HepG2 (cell line): ENCODE results near the gene DCUN1D3. TPM values are rescaled to one million over a fixed set of nuclear protein-coding genes. Genes with fewer than 3 reads are reported as not detected.
A peak's percentile ranks its signal among the peaks of the same experiment; 100 is the strongest.

Experiments used
- CREM ChIP-seq, 2 experiments: sonication (generic) in 1 of 2; formaldehyde crosslinking in 1 of 2; IDR thresholded peaks; 2 replicates each; pipeline versions ENCODE4 v1.4.0 to v1.6.1; 2016 to 2020; ENCODE audit warnings: antibody characterized with exemption in 1 of 2, mild to moderate bottlenecking in 1 of 2, missing genetic modification reagents in 1 of 2
- ETV6 ChIP-seq: sonication (generic); formaldehyde crosslinking; conservative IDR thresholded peaks from 2 replicates; pipeline ENCODE4 v1.4.0; 2020; ENCODE audit warnings: missing genetic modification reagents
- MIER2 ChIP-seq: IDR thresholded peaks from 2 replicates; pipeline ENCODE4 v1.6.1; 2016; ENCODE audit warnings: missing biosample characterization, missing genetic modification reagents
- RARG ChIP-seq: sonication (generic); formaldehyde crosslinking; IDR thresholded peaks from 2 replicates; pipeline ENCODE4 v1.4.0; 2020; ENCODE audit warnings: low read depth, mild to moderate bottlenecking, missing genetic modification reagents
- SP5 ChIP-seq: IDR thresholded peaks from 2 replicates; pipeline ENCODE4 v1.6.1; 2016; ENCODE audit warnings: low read depth, borderline replicate concordance
- TBL1XR1 ChIP-seq: fragments of 150-350 bp; IDR thresholded peaks from 2 replicates; pipeline ENCODE4 v1.6.1; 2014; ENCODE audit warnings: borderline replicate concordance, low read length; ENCODE audit not compliant: partially characterized antibody
- ZNF232 ChIP-seq: sonication (generic); formaldehyde crosslinking; IDR thresholded peaks from 2 replicates; pipeline ENCODE4 v1.4.0; 2020; ENCODE audit warnings: missing genetic modification reagents, borderline replicate concordance
- ZNF235 ChIP-seq: sonication (generic); formaldehyde crosslinking; IDR thresholded peaks from 2 replicates; pipeline ENCODE4 v1.8.1; 2023; ENCODE audit warnings: mild to moderate bottlenecking, missing genetic modification reagents, borderline replicate concordance
- polyA plus RNA-seq, 8 experiments: library from polyadenylated mRNA; depleted of rRNA in 3 of 8; stranded (reverse) in 7 of 8; unstranded in 1 of 8; fragments of >200 nt; fragmentation: Illumina TruSeq in 4 of 8; extraction: Trizol in 4 of 8; gene quantifications; 2 replicates each; pipeline versions ENCODE4 v1.2.1 to v1.2.3, GENCODE V29; 2011 to 2016; ENCODE audit warnings: low read depth in 4 of 8, missing spikeins in 1 of 8, mixed read lengths in 1 of 8; ENCODE audit not compliant: insufficient read depth in 1 of 8
- total RNA-seq, 5 experiments: library from RNA; depleted of rRNA; stranded (reverse); fragments of >200 nt; fragmentation: Illumina TruSeq; extraction: Trizol; gene quantifications; 2 replicates each; pipeline ENCODE4 v1.2.3, GENCODE V29; 2016; ENCODE audit warnings: low read depth in 1 of 5
- TF ChIP-seq, protein P1 (sequence below): sonication (generic); formaldehyde crosslinking; IDR thresholded peaks from 2 replicates; pipeline ENCODE4 v1.4.0; 2020; ENCODE audit warnings: mild to moderate bottlenecking, missing genetic modification reagents
- TF ChIP-seq, protein P2 (sequence below): sonication (generic); formaldehyde crosslinking; IDR thresholded peaks from 2 replicates; pipeline ENCODE4 v1.5.0; 2020; ENCODE audit warnings: mild to moderate bottlenecking, missing genetic modification reagents
- TF ChIP-seq, protein P3 (sequence below): sonication (generic); formaldehyde crosslinking; IDR thresholded peaks from 2 replicates; pipeline ENCODE4 v1.5.0; 2020; ENCODE audit warnings: missing genetic modification reagents, mild to moderate bottlenecking, borderline replicate concordance
- TF ChIP-seq, protein P4 (sequence below): sonication (generic); formaldehyde crosslinking; IDR thresholded peaks from 2 replicates; pipeline ENCODE4 v1.4.0; 2020; ENCODE audit warnings: low read depth, mild to moderate bottlenecking, missing genetic modification reagents
- TF ChIP-seq, protein P5 (sequence below): sonication (generic); formaldehyde crosslinking; IDR thresholded peaks from 2 replicates; pipeline ENCODE4 v1.4.0; 2020; ENCODE audit warnings: missing genetic modification reagents

Gene DCUN1D3
- total and polyA plus RNA-seq, 2 of the 13 experiments (the other 11 are each of a cell fraction or from before 2014, with no cell fraction given), result 5.0 to 19.3 TPM

DNA sequence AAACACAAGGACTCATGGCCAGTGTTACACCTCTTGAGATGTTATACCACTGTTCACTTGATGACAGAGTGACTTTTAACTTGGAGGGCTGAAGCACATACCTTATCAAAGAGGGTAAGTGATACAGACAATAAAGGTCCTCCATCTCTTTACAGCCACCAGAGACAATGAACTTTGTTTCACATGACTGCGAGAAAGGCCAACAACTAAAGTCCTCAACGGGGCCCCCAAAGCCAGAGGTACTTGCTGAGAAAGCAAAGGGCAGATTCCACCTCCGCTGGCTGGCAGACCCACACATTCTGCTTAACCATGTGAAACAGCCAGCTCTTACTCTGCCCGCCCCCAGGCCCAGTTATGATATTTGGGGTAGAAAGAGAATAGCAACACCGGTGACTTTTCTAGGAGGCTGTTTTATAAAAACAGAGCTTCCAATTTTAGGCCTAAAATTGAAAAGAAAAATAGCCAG, 21.4 kb downstream of the DCUN1D3 start (continued):
- TF ChIP-seq, protein P1, sequence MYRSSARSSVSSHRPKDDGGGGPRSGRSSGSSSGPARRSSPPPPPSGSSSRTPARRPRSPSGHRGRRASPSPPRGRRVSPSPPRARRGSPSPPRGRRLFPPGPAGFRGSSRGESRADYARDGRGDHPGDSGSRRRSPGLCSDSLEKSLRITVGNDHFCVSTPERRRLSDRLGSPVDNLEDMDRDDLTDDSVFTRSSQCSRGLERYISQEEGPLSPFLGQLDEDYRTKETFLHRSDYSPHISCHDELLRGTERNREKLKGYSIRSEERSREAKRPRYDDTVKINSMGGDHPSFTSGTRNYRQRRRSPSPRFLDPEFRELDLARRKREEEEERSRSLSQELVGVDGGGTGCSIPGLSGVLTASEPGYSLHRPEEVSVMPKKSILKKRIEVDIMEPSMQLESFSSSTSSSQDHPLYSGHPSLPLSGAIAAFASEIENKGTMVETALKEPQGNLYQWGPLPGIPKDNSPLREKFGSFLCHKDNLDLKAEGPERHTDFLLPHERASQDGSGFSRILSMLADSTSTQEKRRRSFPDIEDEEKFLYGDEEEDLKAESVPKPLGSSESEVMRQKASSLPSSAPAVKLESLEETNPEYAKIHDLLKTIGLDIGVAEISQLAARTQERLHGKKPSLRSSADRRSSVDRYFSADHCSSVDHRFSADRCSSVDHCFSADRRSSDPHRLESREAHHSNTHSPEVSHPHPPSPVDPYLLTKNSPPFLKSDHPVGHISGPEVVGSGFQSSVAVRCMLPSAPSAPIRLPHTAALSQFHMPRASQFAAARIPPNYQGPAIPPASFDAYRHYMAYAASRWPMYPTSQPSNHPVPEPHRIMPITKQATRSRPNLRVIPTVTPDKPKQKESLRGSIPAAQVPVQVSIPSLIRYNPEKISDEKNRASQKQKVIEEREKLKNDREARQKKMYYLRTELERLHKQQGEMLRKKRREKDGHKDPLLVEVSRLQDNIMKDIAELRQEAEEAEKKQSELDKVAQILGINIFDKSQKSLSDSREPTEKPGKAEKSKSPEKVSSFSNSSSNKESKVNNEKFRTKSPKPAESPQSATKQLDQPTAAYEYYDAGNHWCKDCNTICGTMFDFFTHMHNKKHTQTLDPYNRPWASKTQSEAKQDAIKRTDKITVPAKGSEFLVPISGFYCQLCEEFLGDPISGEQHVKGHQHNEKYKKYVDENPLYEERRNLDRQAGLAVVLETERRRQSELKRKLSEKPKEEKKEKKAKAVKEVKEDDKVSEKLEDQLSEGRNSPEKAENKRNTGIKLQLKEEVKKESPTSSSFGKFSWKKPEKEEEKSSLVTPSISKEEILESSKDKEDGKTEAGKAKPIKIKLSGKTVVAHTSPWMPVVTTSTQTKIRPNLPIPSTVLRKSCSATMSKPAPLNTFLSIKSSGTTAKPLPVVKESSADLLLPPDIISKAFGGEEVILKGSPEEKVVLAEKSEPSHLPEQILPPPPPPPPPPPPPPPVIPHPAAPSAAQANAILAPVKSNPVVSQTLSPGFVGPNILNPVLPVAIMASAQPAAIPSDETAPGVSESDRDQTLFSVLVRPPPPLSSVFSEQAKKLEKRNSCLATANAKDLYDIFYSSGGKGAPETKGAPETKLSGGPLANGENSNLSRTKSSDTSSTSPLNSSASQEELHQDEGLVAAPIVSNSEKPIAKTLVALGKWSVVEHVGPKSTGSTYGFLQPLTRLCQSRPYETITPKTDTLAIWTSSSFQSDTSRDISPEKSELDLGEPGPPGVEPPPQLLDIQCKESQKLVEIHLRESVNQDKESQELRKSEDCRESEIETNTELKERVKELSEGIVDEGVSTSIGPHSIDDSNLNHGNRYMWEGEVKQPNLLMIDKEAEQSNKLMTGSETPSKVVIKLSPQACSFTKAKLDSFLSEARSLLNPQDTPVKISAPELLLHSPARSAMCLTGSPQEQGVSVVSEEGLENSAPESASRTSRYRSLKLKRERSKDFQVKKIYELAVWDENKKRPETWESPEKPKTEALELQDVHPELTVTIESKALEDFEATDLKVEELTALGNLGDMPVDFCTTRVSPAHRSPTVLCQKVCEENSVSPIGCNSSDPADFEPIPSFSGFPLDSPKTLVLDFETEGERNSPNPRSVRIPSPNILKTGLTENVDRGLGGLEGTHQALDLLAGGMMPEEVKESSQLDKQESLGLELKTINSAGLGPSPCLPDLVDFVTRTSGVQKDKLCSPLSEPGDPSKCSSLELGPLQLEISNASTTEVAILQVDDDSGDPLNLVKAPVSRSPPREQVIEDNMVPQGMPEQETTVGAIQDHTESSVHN (CRISPR knock-in tag), result no peak
- TF ChIP-seq ETV6 (CRISPR knock-in tag) (no peak), ZNF232 (CRISPR knock-in tag) (no peak), TBL1XR1 (no peak), MIER2 (CRISPR knock-in tag) (0 out of 2 replicates have a peak, but pooled peaks have one; percentile 17), CREM (IDR thresholded peaks at IDR 0.05) (peak; percentile 55), CREM (CRISPR knock-in tag; IDR thresholded peaks at IDR 0.05) (no peak), RARG (CRISPR knock-in tag) (no peak), ZNF235 (CRISPR knock-in tag) (no peak), SP5 (CRISPR knock-in tag) (peak; percentile 6; the same call in 1 of the 2 replicates)
- TF ChIP-seq, protein P2, sequence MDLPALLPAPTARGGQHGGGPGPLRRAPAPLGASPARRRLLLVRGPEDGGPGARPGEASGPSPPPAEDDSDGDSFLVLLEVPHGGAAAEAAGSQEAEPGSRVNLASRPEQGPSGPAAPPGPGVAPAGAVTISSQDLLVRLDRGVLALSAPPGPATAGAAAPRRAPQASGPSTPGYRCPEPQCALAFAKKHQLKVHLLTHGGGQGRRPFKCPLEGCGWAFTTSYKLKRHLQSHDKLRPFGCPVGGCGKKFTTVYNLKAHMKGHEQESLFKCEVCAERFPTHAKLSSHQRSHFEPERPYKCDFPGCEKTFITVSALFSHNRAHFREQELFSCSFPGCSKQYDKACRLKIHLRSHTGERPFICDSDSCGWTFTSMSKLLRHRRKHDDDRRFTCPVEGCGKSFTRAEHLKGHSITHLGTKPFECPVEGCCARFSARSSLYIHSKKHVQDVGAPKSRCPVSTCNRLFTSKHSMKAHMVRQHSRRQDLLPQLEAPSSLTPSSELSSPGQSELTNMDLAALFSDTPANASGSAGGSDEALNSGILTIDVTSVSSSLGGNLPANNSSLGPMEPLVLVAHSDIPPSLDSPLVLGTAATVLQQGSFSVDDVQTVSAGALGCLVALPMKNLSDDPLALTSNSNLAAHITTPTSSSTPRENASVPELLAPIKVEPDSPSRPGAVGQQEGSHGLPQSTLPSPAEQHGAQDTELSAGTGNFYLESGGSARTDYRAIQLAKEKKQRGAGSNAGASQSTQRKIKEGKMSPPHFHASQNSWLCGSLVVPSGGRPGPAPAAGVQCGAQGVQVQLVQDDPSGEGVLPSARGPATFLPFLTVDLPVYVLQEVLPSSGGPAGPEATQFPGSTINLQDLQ (CRISPR knock-in tag), result no peak
- TF ChIP-seq, protein P3, sequence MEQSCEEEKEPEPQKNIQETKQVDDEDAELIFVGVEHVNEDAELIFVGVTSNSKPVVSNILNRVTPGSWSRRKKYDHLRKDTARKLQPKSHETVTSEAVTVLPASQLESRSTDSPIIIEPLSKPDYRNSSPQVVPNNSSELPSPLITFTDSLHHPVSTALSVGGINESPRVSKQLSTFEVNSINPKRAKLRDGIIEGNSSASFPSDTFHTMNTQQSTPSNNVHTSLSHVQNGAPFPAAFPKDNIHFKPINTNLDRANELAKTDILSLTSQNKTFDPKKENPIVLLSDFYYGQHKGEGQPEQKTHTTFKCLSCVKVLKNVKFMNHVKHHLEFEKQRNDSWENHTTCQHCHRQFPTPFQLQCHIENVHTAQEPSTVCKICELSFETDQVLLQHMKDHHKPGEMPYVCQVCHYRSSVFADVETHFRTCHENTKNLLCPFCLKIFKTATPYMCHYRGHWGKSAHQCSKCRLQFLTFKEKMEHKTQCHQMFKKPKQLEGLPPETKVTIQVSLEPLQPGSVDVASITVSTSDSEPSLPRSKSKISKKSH (CRISPR knock-in tag), result no peak
- TF ChIP-seq, protein P4, sequence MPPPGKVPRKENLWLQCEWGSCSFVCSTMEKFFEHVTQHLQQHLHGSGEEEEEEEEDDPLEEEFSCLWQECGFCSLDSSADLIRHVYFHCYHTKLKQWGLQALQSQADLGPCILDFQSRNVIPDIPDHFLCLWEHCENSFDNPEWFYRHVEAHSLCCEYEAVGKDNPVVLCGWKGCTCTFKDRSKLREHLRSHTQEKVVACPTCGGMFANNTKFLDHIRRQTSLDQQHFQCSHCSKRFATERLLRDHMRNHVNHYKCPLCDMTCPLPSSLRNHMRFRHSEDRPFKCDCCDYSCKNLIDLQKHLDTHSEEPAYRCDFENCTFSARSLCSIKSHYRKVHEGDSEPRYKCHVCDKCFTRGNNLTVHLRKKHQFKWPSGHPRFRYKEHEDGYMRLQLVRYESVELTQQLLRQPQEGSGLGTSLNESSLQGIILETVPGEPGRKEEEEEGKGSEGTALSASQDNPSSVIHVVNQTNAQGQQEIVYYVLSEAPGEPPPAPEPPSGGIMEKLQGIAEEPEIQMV (CRISPR knock-in tag), result no peak
- TF ChIP-seq, protein P5, sequence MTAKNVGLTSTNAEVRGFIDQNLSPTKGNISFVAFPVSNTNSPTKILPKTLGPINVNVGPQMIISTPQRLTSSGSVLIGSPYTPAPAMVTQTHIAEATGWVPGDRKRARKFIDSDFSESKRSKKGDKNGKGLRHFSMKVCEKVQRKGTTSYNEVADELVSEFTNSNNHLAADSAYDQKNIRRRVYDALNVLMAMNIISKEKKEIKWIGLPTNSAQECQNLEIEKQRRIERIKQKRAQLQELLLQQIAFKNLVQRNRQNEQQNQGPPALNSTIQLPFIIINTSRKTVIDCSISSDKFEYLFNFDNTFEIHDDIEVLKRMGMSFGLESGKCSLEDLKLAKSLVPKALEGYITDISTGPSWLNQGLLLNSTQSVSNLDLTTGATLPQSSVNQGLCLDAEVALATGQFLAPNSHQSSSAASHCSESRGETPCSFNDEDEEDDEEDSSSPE, result peak; percentile 11; the same call in 1 of the 2 replicates
